HG02981 (cell line): Measurements from ENCODE around the gene NMUR1.
"Not testable (repeated sequence)": the region's sequence is repeated elsewhere in the genome, so short reads cannot be mapped to it uniquely, and the experiment has no call there.

Experiments
- ATAC-seq: cut with Tn5 transposase; IDR thresholded peaks from one replicate; pipeline ENCODE4 v1.9.1; 2021; ENCODE audit warnings: mild to moderate bottlenecking, moderate library complexity; ENCODE audit not compliant: unreplicated experiment

NMUR1 gene

DNA sequence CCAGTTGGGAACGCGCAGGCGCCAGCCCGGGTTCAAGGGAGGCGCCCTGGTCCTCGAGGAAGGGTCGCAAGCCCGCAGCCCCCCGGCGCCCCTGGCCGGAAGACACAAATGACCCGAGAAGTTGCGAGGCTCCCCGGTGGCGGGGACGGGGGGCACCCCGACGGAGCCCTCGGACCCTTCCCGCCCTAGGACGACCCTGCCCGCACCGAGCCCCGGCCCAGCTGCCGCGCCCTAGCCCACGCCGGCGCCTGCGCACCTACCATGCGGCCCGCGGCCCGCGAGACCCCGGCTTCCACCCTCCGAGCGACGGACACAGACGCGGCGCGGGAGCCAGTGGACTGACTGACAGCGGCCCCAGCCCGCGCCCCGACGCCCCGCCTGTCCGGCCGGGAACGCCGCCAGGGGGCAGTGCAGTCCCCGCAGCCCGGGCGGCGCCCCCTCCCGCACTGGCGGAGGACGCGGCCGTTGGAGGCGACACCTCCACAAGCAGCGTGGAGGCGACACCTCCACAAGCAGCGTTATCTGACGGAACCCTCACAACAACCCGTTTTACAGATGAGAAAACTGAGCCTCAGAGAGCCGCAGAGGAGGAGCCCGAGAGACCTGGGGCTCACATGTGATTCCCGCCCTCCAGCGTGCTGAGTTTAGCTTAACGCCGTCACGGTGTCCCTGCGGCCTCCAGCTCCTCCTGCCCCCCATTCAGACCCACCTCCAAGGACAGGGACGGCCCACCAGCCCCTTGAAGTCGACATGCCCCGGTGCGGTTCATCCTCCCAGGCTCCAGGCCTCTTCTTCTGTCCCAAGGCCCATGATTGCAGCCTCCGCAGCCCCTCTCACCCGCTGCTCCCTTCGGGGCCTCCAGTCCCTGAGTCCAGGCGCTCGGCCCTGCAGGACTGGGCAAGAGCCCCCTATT is at the start of gene NMUR1:
TSS of gene NMUR1 (minus strand) at position 347 of the 913 bp plus-strand sequence. CDS start at position 263, 84 bp downstream.
- no peak for ATAC-seq

- ATAC-seq, result no peak
These were observed 49.3 kb upstream of the NMUR1 start for GRCh38 chr2:231579560-231579959.

DNA sequence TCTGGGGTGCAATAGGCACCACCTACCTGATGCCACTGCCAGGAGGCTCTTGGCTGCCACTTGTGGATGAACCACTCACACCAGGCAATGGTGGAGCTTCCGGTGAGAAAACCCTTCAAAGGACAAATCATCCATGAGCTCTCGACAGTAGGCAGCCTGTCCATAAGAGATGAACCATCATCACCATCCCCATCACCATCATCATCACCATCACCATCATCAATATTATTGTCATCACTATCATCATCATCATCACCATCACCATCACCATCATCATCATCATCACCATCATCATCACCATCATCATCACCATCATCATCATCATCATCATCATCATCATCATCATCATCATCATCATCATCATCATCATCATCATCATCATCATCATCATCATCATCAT is 48.4 kb upstream of the NMUR1 start:
- ATAC-seq, result not testable (repeated sequence)

GRCh38 chr2:231576465-231576864 is 46.2 kb upstream of the NMUR1 start:
- ATAC-seq, result no peak

DNA sequence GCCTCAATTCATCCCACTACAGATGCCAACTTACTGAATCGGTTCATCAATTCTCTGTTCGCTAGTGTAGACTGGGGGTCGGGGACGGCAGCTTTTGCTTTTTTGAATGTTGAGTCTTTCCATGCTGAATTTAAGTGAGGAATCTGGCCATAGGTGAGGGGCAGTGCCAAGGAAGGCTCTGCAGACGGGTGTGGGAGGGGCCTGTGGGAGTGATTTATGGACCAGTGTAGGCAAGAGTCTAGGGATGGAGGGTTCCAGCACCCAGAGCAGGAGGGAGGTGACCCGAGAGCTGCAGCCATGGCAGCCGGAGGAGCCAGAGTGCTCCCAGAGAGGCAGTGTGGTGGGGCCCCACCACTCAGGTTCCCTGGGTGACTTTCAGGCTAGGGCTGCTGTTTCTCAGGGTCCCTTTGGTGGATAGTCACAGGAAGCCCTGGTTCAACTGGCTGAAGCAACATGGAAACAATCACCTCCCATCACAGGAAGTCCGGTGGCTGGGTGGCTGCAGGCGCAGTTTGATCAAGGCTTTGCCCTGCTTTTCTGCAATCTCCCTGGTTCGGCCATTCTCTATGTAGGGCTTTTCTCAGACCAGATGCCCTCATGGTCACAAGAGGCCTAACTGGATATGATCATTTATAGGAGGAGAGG is 45.5 kb upstream of the NMUR1 start:
- ATAC-seq, result no peak

DNA sequence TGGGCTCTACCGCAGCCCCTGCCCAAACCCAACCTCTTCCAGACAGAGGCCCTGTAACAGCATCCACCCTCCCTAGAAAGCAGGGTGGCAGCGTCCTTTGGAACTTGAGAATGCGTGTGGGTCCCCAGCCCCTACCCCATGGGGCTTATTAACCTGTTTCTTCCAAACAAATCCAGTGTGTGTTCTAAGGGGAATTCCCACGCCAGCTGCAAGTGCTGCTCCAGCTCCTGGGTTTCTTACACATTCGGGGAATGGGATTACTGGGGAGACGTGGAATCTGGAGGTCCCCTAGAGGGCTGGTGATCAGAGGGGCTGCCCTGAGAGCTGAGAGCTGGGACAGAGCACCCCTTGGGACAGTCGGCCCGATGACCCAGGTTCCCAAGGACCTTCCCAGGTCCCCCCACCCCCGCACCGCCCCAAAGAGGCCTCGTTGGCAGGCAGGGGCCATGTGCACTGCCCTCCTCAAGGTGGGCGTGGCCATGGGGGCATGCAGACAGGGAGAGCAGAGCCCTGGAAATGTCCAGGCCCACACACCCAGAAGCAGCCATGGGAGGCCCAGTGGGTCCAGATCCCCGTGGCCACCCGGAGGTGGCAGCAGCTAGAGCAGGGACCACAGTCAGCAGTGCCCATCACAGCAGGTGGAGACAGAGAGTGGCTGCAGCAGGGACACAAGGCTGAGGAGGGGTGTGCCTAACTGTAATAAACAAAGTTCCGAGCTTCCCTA is 43.6 kb upstream of the NMUR1 start:
- no peak for ATAC-seq

GRCh38 chr2:231573096-231573495 is 42.9 kb upstream of the NMUR1 start:
- no peak for ATAC-seq

GRCh38 chr2:231571661-231572191 is 41.5 kb upstream of the NMUR1 start:
- ATAC-seq, result no peak

DNA sequence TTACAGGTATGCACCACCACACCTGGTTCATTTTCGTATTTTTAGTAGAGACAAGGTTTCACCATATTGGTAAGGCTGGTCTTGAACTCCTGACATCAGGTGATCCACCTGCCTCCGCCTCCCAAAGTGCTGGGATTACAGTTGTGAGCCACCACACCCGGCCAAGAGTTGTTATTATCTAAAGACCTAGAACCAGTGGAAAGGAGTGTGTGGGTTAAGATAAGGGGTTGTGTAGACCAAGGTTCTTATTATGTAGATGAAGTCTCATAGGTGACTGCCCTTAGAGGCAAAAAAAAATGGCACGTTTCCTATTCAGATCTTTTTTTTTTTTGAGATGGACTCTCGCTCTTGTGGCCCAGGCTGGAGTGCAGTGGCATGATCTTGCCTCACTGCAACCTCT is 40.7 kb upstream of the NMUR1 start:
- ATAC-seq, result not testable (repeated sequence)

GRCh38 chr2:231568785-231569435 is 38.7 kb upstream of the NMUR1 start:
- no peak for ATAC-seq

DNA sequence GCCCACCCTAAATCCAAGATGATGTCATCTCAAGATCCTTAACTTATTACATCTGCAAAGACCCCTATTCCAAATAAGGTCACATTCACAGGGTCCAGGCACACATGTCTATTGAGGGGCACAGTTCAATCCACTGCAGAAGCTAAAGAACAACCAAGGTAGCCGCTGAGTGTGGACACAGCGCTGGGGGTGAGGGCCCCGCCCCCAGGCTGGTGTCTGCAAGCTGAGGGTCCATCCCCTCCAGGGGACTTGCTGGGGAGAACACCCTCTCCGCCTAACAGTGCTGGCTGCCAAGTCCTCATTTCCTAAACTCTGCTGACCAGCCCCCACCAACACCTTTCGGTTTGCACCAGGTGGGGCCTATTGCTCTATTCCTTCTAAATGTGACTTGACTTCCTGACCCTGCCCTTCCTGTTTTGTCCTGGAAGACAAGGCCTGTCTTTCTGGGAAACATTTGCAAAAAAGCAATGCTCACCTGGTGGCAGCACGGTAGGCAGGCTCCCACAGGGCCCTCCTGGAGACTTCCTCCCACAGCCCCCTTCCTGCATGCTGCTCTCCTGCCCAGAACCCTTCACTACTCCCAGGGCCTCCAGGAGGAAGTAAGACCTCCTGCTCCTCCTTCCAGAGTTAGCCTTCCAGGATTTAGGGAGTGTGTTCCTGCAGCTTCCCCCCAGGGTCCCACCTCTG is 38.0 kb upstream of the NMUR1 start:
- ATAC-seq, result no peak

- ATAC-seq, result no peak
These were observed 36.9 kb upstream of the NMUR1 start for GRCh38 chr2:231567159-231567558.

DNA sequence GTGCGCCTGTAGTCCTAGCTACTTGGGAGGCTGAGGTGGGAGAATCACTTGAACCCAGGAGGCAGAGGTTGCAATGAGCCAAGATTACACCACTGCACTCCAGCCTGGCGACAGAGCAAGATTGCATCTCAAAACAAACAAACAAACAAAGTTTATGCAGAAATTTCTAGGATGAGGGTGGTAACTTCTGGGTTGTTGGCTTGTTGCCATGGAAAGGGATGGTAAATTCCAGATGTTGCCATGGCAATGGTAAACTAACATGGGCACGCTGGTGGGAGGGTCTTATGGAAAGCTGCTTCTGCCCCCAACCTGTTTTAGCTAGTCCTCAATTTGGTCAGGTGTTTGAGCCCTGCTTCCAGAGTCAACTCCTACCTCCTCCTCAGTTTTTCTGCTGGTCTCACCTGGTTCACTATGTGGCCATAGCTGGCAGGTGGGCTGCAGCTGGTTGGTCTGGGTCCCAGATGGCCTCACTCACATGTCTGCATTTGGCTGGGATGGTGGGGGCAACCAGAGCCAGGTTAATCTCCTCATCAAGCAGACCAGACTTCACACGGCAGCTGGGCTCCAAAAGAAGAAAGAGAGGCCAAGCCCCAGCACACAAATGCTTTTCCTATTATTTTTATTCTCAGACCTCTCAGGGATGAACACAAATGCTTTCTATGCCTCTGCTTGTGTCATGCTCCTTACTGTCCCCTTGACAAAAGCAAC is 35.8 kb upstream of the NMUR1 start:
- no peak for ATAC-seq

GRCh38 chr2:231563378-231563961 is 33.2 kb upstream of the NMUR1 start:
- ATAC-seq, result no peak

DNA sequence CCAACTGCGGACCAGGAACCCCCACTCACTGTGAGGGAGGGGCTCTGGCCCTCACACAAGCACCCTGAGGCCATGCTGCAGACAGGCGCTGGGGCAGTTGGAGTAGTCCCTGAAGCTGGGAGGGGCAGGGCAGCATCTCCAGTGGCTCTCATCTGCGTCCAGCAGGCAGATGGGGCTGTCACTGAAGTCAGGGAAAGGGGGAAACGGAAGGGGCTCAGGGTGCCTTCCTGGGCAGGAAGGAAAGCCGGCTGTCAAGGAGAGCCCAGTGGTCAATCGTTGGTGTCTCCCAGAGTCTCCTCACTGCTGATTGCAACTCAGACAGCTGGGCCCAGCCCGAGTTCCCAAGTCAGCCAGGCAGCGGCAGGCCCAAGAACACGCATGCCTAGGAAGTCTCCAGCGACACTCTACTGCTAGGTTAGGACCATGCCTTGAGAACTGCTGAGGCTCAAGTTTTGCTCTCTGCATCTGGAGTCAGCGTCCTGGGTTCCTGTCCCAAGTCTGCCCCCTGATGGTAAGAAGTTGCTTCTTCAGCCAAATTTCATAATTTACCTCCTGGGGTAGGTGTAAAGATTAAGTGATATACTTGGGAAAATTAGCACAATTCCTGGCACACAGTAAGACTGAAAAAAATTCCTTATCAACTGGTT is 27.4 kb upstream of the NMUR1 start:
- ATAC-seq, result peak; percentile 78

- no peak for ATAC-seq
These were observed 26.7 kb upstream of the NMUR1 start for GRCh38 chr2:231556981-231557380.

GRCh38 chr2:231556496-231556895 is 26.3 kb upstream of the NMUR1 start:
- ATAC-seq, result not testable (repeated sequence)

GRCh38 chr2:231554748-231555545 is 24.7 kb upstream of the NMUR1 start:
- ATAC-seq, result no peak
